Activated T-cell treated with anti-CD3 and anti-CD28 coated beads, Interleukin-2, amount 50 U/mL, for 24 hours (primary cell): ENCODE measurements around the gene SMTNL2.
A peak's percentile ranks its signal among the peaks of the same experiment; 100 is the strongest.

Experiments used
- DNase-seq: peaks from one replicate; pipeline ENCODE4 v3.0.0-alpha.2; 2020
- H3K27ac Mint-ChIP-seq: 2 replicates; pipeline ENCODE4 v1.8.0; 2020; ENCODE audit warnings: mild to moderate bottlenecking, mixed read lengths
- H3K27me3 Mint-ChIP-seq: 2 replicates; pipeline ENCODE4 v1.8.0; 2020; ENCODE audit warnings: mixed read lengths
- H3K36me3 Mint-ChIP-seq: 2 replicates; pipeline ENCODE4 v1.8.0; 2020; ENCODE audit warnings: low read depth, mixed read lengths
- H3K4me1 Mint-ChIP-seq: 2 replicates; pipeline ENCODE4 v1.8.0; 2020; ENCODE audit warnings: low read depth, mixed read lengths
- H3K4me3 Mint-ChIP-seq: 2 replicates; pipeline ENCODE4 v1.8.0; 2020; ENCODE audit warnings: mild to moderate bottlenecking, moderate library complexity, mixed read lengths
- H3K9me3 Mint-ChIP-seq: 2 replicates; pipeline ENCODE4 v1.8.0; 2020; ENCODE audit warnings: mixed read lengths

SMTNL2 gene

GRCh38 chr17:4584101-4584916 is at the start of gene SMTNL2:
Gene SMTNL2, plus strand, starts transcription at chr17:4584529. Its CDS starts 77 bp downstream, at chr17:4584606.
- Mint-ChIP-seq H3K4me3 (peak within 1 kb of the TSS; percentile 57), H3K4me1 (peaks cover 8% of the 10 kb centered on the region), H3K36me3 (no peaks in the 10 kb centered on the region), H3K9me3 (no peaks in the 10 kb centered on the region), H3K27me3 (peaks cover 51% of the 10 kb centered on the region), H3K27ac (no peak within 1 kb of the TSS)
- DNase-seq = peak; percentile 54

- Mint-ChIP-seq H3K27me3 (peaks cover 4% of the 10 kb centered on the region), H3K36me3 (peaks cover 34% of the 10 kb centered on the region), H3K4me3 (no peak overlapping the region), H3K27ac (no peak overlapping the region), H3K4me1 (peaks cover 2% of the 10 kb centered on the region), H3K9me3 (no peaks in the 10 kb centered on the region)
- peak; percentile 44 for DNase-seq
Measured at GRCh38 chr17:4534928-4535666, 49.2 kb upstream of the SMTNL2 start.

- H3K36me3 Mint-ChIP-seq = peaks cover 41% of the 10 kb centered on the region
- no peaks in the 10 kb centered on the region for H3K9me3 Mint-ChIP-seq
- H3K4me1 Mint-ChIP-seq = peaks cover 2% of the 10 kb centered on the region
- peak; percentile 38 for DNase-seq
- no peak overlapping the region for H3K27ac Mint-ChIP-seq
- peaks cover 4% of the 10 kb centered on the region for H3K27me3 Mint-ChIP-seq
- no peak overlapping the region for H3K4me3 Mint-ChIP-seq
Measured at GRCh38 chr17:4535667-4536258, 48.6 kb upstream of the SMTNL2 start.

GRCh38 chr17:4536259-4536741 is 48.0 kb upstream of the SMTNL2 start:
- Mint-ChIP-seq H3K27me3 (peaks cover 4% of the 10 kb centered on the region), H3K4me1 (peaks cover 2% of the 10 kb centered on the region), H3K9me3 (no peaks in the 10 kb centered on the region), H3K36me3 (peaks cover 46% of the 10 kb centered on the region), H3K4me3 (no peak overlapping the region), H3K27ac (no peak overlapping the region)
- DNase-seq = peak; percentile 47

- DNase-seq = no peak
- H3K4me1 Mint-ChIP-seq = peaks cover 2% of the 10 kb centered on the region
- no peak overlapping the region for H3K4me3 Mint-ChIP-seq
- peaks cover 4% of the 10 kb centered on the region for H3K27me3 Mint-ChIP-seq
- peak overlapping the region; percentile 40 for H3K27ac Mint-ChIP-seq
- peaks cover 52% of the 10 kb centered on the region for H3K36me3 Mint-ChIP-seq
- H3K9me3 Mint-ChIP-seq = no peaks in the 10 kb centered on the region
Measured at GRCh38 chr17:4536742-4537411, 47.5 kb upstream of the SMTNL2 start.

- Mint-ChIP-seq H3K4me3 (no peak overlapping the region), H3K27me3 (no peaks in the 10 kb centered on the region), H3K9me3 (no peaks in the 10 kb centered on the region), H3K36me3 (peaks cover 60% of the 10 kb centered on the region), H3K27ac (no peak overlapping the region), H3K4me1 (peaks cover 2% of the 10 kb centered on the region)
- DNase-seq = no peak
Measured at GRCh38 chr17:4537451-4538235, 46.7 kb upstream of the SMTNL2 start.

GRCh38 chr17:4538236-4539002 is 45.9 kb upstream of the SMTNL2 start:
- Mint-ChIP-seq H3K36me3 (peaks cover 67% of the 10 kb centered on the region), H3K27me3 (no peaks in the 10 kb centered on the region), H3K27ac (no peak overlapping the region), H3K9me3 (no peaks in the 10 kb centered on the region), H3K4me1 (peaks cover 2% of the 10 kb centered on the region), H3K4me3 (no peak overlapping the region)
- DNase-seq = no peak

GRCh38 chr17:4539025-4539424 is 45.3 kb upstream of the SMTNL2 start:
- no peak overlapping the region for H3K4me3 Mint-ChIP-seq
- H3K4me1 Mint-ChIP-seq = peaks cover 2% of the 10 kb centered on the region
- DNase-seq = no peak
- no peaks in the 10 kb centered on the region for H3K27me3 Mint-ChIP-seq
- H3K9me3 Mint-ChIP-seq = no peaks in the 10 kb centered on the region
- no peak overlapping the region for H3K27ac Mint-ChIP-seq
- peaks cover 73% of the 10 kb centered on the region for H3K36me3 Mint-ChIP-seq

GRCh38 chr17:4539576-4540223 is 44.6 kb upstream of the SMTNL2 start:
- H3K27ac Mint-ChIP-seq = no peak overlapping the region
- DNase-seq = no peak
- no peak overlapping the region for H3K4me3 Mint-ChIP-seq
- H3K4me1 Mint-ChIP-seq = no peaks in the 10 kb centered on the region
- H3K36me3 Mint-ChIP-seq = peaks cover 78% of the 10 kb centered on the region
- H3K27me3 Mint-ChIP-seq = no peaks in the 10 kb centered on the region
- H3K9me3 Mint-ChIP-seq = no peaks in the 10 kb centered on the region

GRCh38 chr17:4540224-4540651 is 44.1 kb upstream of the SMTNL2 start:
- Mint-ChIP-seq H3K9me3 (no peaks in the 10 kb centered on the region), H3K27me3 (no peaks in the 10 kb centered on the region), H3K36me3 (peaks cover 82% of the 10 kb centered on the region), H3K4me3 (no peak overlapping the region), H3K4me1 (no peaks in the 10 kb centered on the region), H3K27ac (no peak overlapping the region)
- no peak for DNase-seq

- Mint-ChIP-seq H3K27me3 (no peaks in the 10 kb centered on the region), H3K9me3 (no peaks in the 10 kb centered on the region), H3K4me3 (no peak overlapping the region), H3K4me1 (no peaks in the 10 kb centered on the region), H3K36me3 (peaks cover 87% of the 10 kb centered on the region), H3K27ac (no peak overlapping the region)
- DNase-seq = no peak
Measured at GRCh38 chr17:4540687-4541327, 43.5 kb upstream of the SMTNL2 start.

GRCh38 chr17:4541328-4542002 is 42.9 kb upstream of the SMTNL2 start:
- Mint-ChIP-seq H3K4me1 (no peaks in the 10 kb centered on the region), H3K27me3 (no peaks in the 10 kb centered on the region), H3K4me3 (no peak overlapping the region), H3K36me3 (peaks cover 94% of the 10 kb centered on the region), H3K27ac (no peak overlapping the region), H3K9me3 (no peaks in the 10 kb centered on the region)
- no peak for DNase-seq
